ENCODE results near the gene YIF1B. TPM values are rescaled to one million over a fixed set of nuclear protein-coding genes. Genes with fewer than 3 reads are reported as not detected.
A peak's percentile ranks its signal among the peaks of the same experiment; 100 is the strongest.

YIF1B gene
- total and polyA plus RNA-seq, 2 donors (not counting 1 experiment from before 2014, with no cell fraction given), result 31.6 to 58.3 TPM

- Mint-ChIP-seq H3K4me1 (peaks cover 40% of the 10 kb centered on the region), H3K9me3 (ENCODE audit: insufficient read depth) (no peaks in the 10 kb centered on the region), H3K27me3 (no peaks in the 10 kb centered on the region), H3K4me3 (peak within 1 kb of the TSS; percentile 83), H3K27ac (peak within 1 kb of the TSS; percentile 53)
- H3K36me3 ChIP-seq (replicated peaks in 1 of 2; ENCODE audit: control extremely low read depth in 1 of 2, control insufficient read depth in 1 of 2, extremely low read depth in 1 of 2, insufficient read depth in 2 of 2, low read length in 1 of 2), result peaks cover 0 to 3% of the 10 kb centered on the region in 2 experiments
- DNase-seq, result peak; percentile 63
- H2AFZ ChIP-seq (ENCODE audit: insufficient read depth, low read depth, low read length, poor library complexity, severe bottlenecking), result peak within 1 kb of the TSS; percentile 97
- H3K9me3 ChIP-seq (ENCODE audit: control extremely low read depth in 1 of 3, control insufficient read depth in 2 of 3, insufficient read depth in 1 of 3, low read length in 2 of 3), result no peaks in the 10 kb centered on the region
- peak within 1 kb of the TSS in 1 of 2 donors; percentile 8 for H3K27ac ChIP-seq (ENCODE audit: low read length in 2 of 2)
- H4K20me1 ChIP-seq (ENCODE audit: control insufficient read depth, insufficient read depth, low read length, poor library complexity, severe bottlenecking), result no peaks in the 10 kb centered on the region
- POLR2A ChIA-PET, result interaction anchor here (0.6 to 0.7 kb wide), 3 partner anchors 20 to 86 kb away, joined by 3 to 7 read pairs (median 3); no protein-coding TSS in a partner anchor
- 6% methylated on average over 70 of the region's 76 CpGs for WGBS (ENCODE audit: insufficient coverage)
- H3K9ac ChIP-seq (ENCODE audit: low read length), result peak within 1 kb of the TSS; percentile 90
- no peak for TF ChIP-seq EZH2 (IDR thresholded peaks at IDR 0.05; ENCODE audit: borderline replicate concordance, insufficient read depth, low read depth, low read length, poor library complexity, severe bottlenecking)
- TF ChIP-seq, protein P1, sequence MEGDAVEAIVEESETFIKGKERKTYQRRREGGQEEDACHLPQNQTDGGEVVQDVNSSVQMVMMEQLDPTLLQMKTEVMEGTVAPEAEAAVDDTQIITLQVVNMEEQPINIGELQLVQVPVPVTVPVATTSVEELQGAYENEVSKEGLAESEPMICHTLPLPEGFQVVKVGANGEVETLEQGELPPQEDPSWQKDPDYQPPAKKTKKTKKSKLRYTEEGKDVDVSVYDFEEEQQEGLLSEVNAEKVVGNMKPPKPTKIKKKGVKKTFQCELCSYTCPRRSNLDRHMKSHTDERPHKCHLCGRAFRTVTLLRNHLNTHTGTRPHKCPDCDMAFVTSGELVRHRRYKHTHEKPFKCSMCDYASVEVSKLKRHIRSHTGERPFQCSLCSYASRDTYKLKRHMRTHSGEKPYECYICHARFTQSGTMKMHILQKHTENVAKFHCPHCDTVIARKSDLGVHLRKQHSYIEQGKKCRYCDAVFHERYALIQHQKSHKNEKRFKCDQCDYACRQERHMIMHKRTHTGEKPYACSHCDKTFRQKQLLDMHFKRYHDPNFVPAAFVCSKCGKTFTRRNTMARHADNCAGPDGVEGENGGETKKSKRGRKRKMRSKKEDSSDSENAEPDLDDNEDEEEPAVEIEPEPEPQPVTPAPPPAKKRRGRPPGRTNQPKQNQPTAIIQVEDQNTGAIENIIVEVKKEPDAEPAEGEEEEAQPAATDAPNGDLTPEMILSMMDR (IDR thresholded peaks at IDR 0.05), result no peak
- H3K27me3 ChIP-seq (replicated peaks in 1 of 4; ENCODE audit: control extremely low read depth in 1 of 4, control insufficient read depth in 3 of 4, insufficient read depth in 4 of 4, low read length in 3 of 4), result peaks cover 0 to 2% (median 0%) of the 10 kb centered on the region in 4 experiments
- peak within 1 kb of the TSS; percentile 41 to 90 (median 60) for H3K4me3 ChIP-seq (ENCODE audit: control extremely low read depth in 1 of 5, extremely low read depth in 1 of 5, insufficient read depth in 1 of 5, low read depth in 2 of 5, low read length in 4 of 5)
- peak within 1 kb of the TSS; percentile 99 for H3K4me2 ChIP-seq (replicated peaks; ENCODE audit: low read depth, low read length, poor library complexity, severe bottlenecking)
- peaks cover 24 to 47% of the 10 kb centered on the region in 2 donors for H3K4me1 ChIP-seq (ENCODE audit: control insufficient read depth in 2 of 2, insufficient read depth in 2 of 2, low read length in 2 of 2)
- H3K79me2 ChIP-seq (ENCODE audit: control insufficient read depth, insufficient read depth, low read length), result no peaks in the 10 kb centered on the region
- no peak for ATAC-seq (ENCODE audit: low read depth)
- CTCF ChIA-PET, result interaction anchor here (0.6 to 2.9 kb wide), 7 partner anchors 16 to 83 kb away, joined by 3 to 12 read pairs (median 4); partner anchors contain the start of genes C19orf33, FAM98C and PPP1R14A
- intact Hi-C loops (cut with micrococcal nuclease), result loop anchor here (5.0 kb wide), 1 partner anchor 77 kb away; no protein-coding TSS in a partner anchor
Measured at GRCh38 chr19:38319421-38320258, 3.9 kb upstream of the YIF1B start, which contains the start of gene KCNK6. Gene KCNK6, plus strand, starts transcription at chr19:38319845. Its CDS starts 106 bp downstream, at chr19:38319951.

All from B cell (primary cell).